HG03159 (cell line): ENCODE results near the gene SEPTIN1.
"Not testable (repeated sequence)": the region's sequence is repeated elsewhere in the genome, so short reads cannot be mapped to it uniquely, and the experiment has no call there.

Source experiments
- ATAC-seq: cut with Tn5 transposase; IDR thresholded peaks from one replicate; pipeline ENCODE4 v1.9.1; 2021; ENCODE audit warnings: mild to moderate bottlenecking, moderate library complexity; ENCODE audit not compliant: unreplicated experiment

The SEPTIN1 gene

GRCh38 chr16:30346286-30346685 lies 36.1 kb downstream of the SEPTIN1 start:
- no peak for ATAC-seq

DNA sequence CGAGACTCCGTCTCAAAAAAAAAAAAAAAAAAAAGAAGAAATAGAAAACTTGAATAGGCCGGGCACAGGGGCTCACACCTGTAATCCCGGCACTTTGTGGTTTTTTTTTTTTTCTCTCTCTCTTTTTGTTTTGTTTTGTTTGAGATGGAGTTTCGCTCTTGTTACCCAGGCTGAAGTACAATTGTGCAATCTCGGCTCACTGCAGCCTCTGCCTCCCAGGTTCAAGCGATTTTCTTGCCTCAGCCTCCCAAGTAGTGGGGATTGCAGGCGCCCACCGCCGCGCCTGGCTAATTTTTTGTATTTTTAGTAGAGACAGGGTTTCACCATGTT lies 38.9 kb downstream of the SEPTIN1 start:
- not testable (repeated sequence) for ATAC-seq

- no peak for ATAC-seq
Observed at GRCh38 chr16:30342751-30343490, 39.4 kb downstream of the SEPTIN1 start.

GRCh38 chr16:30341971-30342370 lies 40.4 kb downstream of the SEPTIN1 start:
- not testable (repeated sequence) for ATAC-seq

DNA sequence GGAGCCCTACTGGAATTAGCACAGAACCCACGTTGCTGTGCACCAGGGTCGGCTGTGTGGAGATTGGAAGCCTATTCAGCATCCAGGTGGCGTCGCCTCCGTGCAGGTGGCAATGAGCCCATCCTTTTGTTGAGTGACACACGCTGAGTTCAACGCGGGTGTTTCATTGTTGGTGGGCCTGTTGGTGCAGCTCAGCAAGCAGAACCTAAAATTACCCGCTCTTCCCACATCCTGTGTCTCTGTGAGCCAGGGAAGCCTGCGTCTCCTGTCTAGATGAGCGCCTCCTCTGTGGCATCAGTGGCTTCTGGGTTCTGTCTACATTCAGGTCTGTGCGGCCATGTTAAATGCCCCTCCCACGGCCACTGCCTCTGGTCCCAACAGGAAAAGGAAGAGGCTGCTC lies 41.7 kb downstream of the SEPTIN1 start:
- no peak for ATAC-seq

DNA sequence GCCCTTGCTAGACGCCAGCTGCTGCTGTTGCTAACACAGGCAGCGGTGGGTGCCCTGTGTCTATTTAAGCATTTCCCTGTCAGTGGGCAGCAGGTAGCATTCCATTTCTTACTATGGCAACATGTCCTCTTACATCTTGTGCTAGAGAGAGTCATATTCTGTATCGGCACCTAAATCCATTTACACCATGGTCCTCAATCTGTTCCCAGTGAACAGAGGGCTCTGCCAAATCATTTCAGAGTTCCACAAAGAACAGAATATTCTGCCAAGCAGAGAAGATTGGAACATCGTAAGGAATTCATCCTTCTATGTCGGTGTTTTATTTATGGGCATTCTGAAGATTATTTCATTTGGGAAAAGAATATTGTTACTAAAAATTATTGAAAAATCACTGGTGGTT lies 43.6 kb downstream of the SEPTIN1 start:
- ATAC-seq = not testable (repeated sequence)

DNA sequence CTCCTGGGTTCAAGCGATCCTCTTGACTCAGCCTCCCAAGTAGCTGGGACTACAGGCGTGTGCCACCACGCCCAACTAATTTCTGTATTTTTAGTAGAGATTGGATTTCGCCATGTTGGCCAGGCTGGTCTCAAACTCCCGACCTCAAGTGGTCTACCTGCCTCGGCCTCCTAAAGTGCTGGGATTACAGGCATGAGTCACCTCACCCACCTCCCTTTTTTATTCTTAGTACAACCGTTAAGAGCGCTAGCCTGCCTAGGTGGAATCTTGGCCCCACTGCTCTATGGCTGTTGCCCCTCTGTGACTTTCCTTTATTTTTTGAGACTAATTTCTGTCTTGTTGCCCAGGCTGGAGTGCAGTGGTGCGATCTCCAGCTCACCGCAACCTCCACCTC lies 44.4 kb downstream of the SEPTIN1 start:
- ATAC-seq = not testable (repeated sequence)

- ATAC-seq = peak; percentile 4
Observed at GRCh38 chr16:30335598-30336474, 46.5 kb downstream of the SEPTIN1 start.

- ATAC-seq = peak; percentile 62
Observed at GRCh38 chr16:30335028-30335597, 47.2 kb downstream of the SEPTIN1 start.

DNA sequence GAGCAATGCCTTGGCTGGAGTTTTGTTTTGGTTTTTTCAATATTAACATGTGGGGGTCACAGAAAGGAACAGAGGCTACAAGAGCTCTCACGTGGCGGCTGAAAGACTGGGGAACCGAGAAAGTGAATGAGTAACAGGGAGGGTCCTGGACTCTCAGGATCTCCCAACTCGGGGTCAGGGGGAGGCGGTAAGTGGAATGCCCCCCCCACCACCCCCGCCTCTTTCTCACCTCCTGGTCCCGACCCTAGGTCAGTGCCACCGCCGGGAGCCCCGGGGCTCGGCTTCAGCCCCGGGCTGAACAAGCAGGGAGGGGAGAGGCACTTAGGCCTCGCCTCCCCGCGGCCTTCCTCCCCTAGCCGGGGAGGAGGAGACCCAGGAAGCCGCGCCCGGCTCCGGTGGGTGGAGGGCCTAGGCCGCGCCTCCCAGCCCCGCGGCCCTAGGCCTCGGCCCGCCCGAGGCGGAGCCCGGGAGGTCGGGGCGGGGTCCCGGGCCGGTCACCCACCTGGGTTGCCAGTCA lies 47.8 kb downstream of the SEPTIN1 start:
- ATAC-seq = peak; percentile 85
